CD4-positive, alpha-beta T cell treated with Interleukin-6 at 100 ng/mL for 8 hours (primary cell): ENCODE results near the gene U2AF2.

ENCODE experiments used
- DNase-seq: peaks from one replicate; pipeline ENCODE4 v3.0.0-alpha.2; 2020; ENCODE audit warnings: mixed read lengths, low spot score

The U2AF2 gene

DNA sequence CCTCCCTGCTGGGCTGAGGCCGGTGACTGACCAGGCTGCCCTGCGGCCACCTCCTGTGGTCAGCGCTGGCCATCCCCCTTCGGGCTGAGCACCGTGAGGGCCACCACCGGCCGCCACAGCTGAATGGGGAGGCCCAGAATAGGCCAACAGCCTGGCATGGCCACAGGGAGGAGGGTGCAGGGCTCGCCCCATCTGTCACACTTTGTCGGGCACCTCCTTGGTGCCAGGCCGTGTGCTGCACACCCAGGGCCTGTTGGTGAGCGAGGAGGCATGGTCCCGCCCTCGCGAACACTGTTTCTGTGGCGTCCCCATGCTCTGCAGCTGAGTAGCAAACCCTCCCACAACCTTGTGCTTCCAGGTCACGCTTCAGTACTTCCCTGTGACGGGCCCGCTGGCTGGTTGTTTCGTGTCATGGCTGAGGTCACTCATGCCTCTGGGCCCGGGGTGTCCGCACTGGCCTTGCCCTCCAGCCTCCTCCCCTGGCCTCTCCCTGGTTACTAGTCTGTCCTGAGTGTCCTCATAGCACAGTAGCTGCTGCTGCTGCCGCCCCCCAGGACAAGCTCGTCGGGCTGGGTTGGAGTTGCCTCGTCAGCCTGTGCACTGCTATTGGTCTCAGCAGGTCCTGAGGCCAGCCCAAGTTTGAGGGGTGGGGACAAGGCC, 35.4 kb downstream of the U2AF2 start:
- DNase-seq, result no peak

DNA sequence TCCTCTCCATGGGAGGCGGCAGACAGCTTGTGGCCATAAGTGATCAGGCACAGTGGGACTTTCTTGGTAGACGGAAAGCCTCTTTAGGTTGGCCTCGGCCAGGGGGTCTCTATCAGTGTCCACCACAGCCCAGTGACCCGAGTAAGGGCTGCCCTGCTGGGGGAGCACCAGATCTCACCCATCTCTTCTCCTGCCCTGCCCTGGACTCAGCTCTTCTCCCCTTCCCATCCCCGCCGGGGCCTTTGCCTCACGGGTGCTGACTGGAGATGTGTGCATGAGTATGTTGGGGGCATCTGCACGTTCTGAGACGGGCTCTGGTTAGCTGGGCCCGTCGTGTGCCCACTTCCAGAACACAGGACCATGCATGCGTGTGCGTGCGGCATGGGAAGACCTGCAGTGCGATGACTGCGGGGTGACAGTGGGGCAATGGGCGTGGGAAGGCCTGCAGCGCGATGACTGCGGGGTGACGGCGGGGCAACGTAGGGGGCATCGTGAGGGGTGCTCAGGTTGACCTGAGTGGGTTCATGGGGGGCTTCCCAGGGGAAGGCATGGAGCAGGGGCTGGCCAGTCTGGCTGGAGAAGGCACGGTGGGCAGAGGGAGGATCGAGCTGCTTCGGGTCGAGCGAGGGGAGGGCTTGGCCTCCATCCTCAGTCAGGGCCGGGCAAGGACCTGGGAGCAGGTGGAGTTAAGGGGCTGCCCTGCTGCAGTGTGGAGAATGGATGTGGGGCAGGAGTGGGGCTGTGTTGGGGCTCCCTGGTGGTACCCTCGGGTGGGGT, 36.1 kb downstream of the U2AF2 start:
- no peak for DNase-seq

DNA sequence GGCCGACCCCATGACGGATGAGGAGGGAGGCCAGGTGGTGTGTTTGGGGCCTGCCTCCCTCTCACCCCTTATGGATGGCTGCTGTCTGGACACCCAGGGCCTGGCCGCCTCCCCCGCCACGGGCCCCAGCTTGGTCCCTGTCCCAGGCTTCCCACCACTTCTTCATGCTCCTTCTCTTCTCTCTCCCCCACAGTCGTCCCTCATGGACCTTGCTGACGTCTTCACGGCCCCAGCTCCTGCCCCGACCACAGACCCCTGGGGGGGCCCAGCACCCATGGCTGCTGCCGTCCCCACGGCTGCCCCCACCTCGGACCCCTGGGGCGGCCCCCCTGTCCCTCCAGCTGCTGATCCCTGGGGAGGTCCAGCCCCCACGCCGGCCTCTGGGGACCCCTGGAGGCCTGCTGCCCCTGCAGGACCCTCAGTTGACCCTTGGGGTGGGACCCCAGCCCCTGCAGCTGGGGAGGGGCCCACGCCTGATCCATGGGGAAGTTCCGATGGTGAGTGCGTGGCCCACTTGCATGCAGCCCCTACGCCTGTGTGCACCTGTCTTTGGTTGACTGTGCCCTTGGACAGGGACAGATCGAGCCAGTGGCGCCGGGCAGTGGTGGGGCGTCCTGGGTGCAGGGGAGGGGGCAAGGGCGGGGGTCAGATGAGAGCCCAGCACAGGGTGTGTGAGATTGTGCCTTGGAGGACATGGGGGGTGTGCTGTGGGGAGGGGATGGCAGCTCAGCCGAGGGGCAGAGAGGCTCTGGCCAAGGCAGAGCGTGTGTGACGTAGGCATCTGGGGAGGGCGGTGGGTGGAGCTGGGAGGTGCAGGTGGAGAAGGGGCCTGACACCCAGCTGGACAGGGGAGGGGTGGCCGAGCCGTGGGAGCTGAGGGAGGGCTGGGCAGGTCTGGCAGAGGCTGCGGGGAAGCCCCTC, 37.0 kb downstream of the U2AF2 start:
- no peak for DNase-seq

DNA sequence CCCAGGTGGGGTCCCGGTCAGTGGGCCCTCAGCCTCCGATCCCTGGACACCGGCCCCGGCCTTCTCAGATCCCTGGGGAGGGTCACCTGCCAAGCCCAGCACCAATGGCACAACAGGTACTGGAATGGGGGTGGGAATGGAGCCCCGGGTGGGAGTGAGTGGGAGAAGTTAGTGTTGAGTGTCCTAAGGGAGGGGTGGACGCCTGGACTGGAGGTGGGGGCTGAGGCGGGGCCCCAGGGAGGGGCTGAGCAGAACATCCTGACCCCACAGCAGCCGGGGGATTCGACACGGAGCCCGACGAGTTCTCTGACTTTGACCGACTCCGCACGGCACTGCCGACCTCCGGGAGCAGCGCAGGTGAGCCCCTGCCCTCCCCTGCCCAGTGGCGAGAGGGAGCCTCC, 37.8 kb downstream of the U2AF2 start:
- no peak for DNase-seq

DNA sequence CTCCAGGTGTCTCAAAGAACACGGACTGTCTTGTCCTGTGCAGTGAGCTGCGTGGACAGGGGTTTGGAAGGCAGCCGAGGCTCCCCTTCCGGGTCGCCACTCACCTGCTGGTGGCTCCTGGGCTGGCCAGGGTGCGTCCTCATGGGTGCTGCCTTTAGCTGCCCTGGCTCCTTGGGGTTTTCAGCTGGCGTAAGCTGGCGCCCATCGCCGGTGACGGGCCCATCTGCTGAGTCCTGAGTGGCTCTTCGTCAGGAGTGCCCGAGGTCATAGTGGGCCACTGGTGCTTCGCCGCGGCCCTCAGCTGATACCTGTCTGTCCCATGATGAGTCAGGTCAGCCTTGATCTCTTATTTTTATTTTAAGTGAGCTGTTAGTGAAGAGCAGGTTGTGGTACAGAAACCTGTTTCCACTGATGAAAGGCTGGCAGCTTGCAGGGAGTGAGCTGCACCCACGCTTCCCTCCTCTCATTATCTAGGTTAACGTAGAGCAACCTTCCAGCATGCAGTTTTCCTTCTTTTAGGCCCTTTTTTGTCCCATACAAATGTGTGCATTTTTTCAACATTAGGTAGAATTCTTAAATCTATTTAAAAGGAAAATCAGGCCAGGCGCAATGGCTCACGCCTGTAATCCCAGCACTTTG, 38.6 kb downstream of the U2AF2 start:
- no peak for DNase-seq

DNA sequence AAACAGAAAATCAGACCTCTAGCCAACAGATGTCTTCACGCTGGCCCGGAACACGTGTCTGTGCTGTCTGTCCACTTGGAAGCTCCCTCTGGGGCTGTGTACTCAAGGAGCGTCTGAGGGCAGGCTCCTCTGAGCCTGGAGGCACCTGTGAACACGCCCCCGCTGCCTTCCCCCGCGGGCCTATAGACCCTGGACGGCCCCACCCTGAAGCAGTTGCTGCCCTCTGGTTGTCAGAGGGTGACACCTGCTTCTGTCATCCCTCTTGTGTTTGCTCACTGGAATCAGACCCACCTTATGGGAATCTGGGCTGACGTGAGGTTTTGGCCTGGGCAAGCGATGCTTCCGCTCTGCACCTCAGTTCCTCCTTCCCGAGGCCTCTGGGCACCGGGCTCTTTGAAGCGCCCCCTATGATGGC, 39.4 kb downstream of the U2AF2 start:
- DNase-seq, result no peak

DNA sequence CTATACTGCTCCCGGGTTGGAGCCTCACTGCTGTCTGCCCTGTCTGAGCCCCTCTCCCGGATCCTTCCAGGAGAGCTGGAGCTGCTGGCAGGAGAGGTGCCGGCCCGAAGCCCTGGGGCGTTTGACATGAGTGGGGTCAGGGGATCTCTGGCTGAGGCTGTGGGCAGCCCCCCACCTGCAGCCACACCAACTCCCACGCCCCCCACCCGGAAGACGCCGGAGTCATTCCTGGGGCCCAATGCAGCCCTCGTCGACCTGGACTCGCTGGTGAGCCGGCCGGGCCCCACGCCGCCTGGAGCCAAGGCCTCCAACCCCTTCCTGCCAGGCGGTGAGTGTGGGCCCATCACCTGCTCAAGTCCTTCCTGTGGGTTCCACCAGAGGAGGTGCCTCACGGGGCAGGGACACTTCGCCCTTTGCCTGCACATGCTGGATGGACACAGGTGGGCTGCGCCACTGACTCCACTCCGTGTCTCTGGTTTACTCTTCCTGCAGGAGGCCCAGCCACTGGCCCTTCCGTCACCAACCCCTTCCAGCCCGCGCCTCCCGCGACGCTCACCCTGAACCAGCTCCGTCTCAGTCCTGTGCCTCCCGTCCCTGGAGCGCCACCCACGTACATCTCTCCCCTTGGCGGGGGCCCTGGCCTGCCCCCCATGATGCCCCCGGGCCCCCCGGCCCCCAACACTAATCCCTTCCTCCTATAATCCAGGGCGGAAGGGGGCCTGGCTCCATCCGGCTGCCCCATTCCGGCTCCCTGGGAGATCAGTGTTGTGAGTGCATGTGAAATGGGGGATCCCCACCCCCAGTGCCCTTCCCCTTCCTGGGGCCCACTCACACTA, 40.0 kb downstream of the U2AF2 start:
- no peak for DNase-seq

DNA sequence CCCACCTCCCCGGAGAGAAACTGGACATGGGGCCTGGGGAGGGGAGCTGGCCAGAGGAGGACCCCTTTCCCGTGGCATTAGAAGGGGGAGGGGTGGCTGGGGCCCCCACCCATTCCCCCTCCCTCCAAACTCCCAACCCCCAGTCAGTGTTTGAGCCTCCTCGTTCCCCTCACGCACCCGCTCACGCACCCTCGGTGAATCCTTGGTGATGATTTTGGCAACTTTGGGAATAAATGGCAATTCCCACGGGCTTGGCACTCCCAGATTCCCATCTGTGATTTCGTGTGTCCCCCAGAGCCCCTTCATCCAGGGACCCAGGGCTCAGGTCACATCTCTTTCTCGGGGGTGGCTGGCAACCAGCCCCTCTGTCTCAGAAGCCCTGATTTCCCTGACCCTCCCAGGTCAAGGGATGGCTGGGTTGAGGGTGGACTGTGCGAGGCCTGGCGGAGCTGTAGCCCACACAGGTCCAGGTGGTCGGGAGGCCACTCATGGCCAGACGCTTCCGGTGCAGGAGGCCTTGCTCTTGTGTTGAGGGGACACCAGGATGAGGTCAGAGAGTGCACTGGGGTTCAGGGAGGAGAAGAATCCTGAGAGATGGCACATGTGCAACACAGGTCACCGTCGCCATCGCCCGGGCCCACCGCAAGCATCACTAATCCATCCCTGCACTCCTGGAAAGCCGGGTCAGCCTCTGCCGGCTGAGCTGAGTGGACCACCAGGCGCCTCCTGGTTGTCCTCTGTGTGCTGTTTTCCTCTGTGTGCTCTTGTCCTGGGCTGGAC, 40.9 kb downstream of the U2AF2 start:
- DNase-seq, result no peak

DNA sequence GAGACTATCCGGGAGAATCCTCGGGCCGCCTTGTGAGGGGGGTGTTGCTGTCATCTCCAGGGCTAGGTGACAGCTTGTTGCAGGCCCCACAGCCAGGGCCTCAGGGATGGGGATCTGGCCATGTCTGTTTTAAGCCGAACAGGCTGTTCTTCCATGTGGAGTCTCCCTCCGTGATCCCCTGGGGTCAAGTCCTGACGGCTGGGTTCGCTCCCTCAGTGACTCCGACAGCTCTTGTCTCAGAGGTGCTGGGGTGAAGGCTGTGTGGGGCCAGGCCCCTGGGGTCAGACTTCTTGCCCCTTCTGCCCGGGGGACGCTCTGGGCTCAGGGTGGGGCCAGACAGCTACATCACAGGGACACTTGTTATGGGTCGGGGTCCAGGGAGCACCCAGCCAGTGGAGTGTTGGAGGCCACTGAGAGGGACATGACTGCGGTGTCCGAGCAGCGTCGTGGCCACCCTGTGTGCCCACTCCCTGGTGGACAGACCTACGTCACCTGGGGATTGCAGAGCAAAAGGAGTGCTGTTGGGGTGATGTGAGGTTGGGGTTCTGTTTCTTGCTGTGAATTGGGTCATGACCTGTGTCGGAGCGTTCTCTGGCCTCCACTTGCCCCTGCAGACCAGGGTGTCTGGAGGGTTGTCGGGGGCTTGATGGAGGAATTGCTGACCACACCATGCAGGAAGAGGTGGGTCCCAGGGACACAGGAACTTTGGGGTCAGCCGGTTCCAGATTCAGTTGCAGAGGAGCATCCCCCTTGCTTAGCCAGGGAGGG, 41.6 kb downstream of the U2AF2 start:
- DNase-seq, result no peak

DNA sequence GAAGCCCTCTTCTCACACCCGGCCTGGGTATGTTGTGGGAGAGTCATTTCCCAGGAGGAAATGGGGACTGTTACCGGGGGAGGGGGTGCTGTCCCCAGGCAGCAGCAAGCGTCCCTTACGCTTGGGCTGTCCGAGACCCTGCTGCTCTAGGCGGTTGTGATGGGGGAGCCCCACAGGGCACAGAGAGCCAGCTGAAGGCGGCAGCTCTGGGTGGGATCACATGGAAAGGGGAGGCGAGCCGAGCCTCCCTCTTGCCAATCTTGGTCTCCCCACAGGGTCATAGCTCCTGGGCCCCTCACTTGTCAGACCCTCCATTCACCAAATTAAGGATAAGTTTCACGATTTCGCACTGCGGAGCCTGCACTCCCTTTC, 42.2 kb downstream of the U2AF2 start:
- DNase-seq, result no peak

DNA sequence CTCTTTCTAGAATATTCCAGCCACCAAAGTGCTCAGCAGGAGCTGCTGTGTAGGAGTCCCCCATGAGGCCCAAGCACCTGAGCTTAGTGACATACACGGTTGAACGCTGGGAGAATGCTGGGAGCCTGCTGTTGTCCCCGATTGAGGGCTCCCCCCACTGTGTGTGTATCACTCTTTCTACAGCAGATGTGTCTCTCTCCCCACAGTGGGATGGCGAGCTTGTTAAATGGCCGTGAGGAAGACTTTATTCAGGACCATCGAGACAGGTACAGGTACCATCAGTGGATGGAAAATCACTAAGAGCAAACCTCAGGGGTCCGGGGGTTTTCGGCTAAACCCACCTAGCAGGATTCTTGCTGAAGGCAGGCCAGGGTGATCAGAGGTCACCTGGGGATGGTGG, 42.9 kb downstream of the U2AF2 start:
- no peak for DNase-seq

DNA sequence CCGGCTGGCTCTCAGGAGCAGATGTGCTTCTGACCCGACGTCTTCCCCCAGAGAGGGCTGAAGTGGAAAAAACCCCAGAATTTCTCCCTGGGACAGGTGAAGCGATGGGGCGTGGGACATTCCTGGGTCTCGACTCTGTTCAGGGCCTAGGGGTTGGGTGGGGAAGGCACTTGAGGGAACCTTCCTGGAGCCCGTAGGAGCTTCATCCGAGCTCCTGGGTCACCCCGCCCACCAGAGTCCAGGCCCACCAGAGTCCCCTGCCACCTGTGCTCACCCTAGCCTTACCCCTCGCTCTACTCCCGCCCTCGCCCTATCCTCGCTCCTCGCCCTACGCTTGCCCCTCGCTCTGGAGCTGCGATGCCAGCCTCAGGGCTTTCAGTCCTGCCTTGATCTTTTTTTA, 43.4 kb downstream of the U2AF2 start:
- DNase-seq, result no peak

DNA sequence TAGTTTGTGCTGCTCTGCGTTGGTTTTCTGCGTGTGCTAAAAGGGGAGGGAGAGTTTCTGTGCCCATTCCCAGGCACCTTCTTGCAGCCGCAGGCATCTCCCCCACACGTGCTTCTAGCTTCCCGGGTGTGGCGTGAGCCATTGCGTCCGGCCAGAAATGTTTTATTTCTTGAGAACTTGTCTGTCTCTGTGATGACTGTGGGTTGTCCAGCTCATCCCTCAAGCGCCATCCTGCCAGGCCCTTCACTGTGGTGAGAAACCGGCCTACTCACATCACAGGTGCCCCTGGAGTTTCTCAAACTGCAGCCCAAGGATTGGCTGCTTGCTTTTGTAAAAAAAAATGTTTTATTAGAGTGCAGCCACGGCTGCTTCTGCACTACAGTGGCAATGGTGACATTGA, 44.4 kb downstream of the U2AF2 start:
- no peak for DNase-seq

DNA sequence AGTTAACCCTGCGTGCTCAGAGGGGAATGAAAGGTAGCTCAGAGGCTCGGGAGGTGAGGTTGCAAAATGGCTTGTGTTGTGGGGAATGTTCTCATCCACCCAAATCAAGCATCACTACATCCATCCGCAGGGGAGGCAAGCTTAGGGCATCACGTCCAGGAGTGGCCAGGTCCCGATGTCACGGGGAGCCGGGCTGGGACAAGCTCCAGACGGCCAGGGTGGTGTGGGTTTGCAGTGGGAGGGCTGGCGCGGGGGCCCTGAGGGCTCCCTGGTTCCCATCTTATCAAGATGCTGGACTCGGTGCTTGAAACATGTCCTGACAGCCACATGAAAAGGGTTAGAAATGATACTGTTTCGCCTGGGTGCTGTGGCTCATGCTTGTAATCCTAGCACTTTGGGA, 46.0 kb downstream of the U2AF2 start:
- no peak for DNase-seq

DNA sequence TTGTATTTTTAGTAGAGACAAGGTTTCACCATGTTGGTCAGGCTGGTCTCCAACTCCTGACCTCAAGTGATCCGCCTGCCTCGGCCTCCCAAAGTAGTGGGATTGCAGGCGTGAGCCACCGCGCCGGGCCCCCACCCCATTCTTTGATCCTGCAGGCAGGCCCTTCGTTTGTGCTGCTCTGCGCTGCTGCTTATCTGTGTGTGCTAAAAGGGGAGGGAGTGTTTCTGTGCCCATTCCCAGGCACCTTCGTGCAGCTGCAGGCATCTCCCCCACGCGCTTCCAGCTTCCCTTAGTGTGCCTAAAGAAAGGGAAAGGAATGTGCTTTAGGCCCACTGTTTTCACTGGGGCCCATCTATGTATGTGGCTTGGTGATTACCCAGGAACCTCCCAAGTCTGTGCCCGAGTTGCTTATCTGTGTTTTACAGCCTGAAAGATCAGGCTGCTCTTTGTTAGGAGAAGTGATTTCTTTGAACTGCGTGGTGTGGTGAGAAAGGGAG, 47.3 kb downstream of the U2AF2 start:
- no peak for DNase-seq

DNA sequence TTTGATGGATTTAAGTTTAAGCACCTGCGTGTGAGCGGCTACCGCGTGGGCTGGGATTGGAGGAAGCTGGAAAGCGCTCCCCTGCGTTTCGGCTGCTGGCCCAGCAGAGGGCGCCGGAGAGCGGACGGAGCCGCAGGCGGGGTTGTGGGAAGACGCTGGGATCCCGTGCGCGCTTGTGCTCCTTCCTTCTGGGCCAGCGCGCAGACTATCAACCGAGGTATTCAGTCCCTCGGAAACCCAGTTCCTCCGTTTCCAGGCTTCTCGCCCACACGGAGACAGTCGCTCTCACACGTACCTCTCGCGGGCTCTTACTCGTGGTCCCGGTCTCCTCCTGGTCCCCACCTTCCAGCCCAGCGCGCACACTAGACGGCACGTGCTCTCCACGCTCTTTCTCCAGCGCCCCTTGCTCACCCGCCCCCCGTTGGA, 49.0 kb downstream of the U2AF2 start:
- peak; percentile 14 for DNase-seq

DNA sequence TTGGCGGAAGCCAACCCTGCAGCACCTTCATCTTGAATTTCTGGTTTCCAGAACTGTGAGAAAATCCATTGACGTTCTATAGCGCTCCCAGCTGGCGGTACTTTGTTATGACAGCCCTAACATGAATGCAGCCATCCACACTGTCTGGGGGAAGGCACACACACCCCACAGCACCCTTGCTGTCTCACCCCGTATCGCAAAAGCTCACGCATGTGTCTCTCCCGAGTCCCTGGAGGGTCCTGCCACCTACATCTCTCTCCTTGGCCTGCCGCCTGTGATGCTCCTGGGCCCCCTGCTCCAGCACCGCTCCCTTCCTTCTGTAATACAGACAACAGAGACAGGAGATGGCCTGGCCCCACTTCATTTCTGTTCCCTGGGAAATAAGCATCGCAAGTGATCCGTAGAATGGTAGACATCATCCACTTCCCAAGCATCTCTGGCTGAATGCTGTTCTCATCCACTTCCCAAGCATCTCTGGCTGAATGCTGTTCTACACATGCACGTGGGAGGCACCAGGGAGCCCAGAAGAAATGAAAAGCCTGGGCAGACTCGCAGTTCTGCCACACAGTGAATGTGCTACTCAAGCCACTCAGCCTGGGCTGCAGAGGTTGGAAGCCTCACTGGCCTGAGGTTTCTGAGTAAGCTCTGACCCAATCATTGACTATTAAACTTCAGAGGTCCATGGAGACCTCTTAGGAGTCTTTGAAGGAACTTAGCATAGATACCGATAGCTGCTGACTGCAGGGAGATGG, 49.8 kb downstream of the U2AF2 start:
- no peak for DNase-seq

DNA sequence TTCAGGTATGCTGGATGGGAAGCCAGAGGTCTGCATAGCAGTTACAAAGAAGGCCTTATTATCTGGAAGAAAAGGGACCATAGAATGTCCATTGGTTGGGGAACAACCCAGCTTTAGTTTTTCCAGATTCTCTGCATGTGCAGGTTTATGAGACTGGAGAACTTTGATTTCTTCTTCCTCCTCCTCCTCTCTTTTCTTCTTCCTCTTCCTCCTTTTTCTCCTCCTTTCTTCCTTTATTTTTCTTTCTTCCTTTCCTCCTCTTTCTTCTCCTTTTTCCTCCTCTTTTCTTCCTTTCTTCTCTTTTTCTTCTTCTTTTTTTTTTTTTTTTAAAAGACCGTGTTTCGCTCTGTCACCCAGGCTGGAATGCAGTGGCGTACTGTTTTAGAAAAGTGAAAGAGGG, 51.1 kb downstream of the U2AF2 start:
- no peak for DNase-seq

DNA sequence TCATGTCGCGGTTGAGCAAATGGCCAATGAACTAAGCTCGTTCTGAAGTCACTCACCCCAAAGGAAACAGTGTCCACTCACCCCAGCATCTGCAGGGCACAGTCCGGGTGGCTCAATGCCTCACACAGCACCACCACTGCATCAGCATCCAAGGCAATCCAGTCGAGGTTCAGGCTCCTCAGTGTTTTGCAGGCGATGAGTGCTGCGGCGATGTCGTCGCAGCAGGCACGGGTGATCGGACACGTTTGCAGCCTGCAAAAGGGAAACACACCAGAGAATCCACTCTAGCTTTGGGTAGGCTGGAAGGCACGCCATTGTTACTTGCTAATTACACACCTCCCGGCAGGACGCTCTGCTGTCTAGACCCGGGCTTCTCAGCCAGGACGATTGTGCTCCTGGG, 56.9 kb downstream of the U2AF2 start:
- DNase-seq, result no peak
